Measurements from ENCODE around the gene AXDND1. TPM values are rescaled to one million over a fixed set of nuclear protein-coding genes. Genes with fewer than 3 reads are reported as not detected.

AXDND1 gene
- polyA plus RNA-seq, 1 donor (not counting 4 experiments of a cell fraction or from before 2014, with no cell fraction given), result 0.04 TPM

DNA sequence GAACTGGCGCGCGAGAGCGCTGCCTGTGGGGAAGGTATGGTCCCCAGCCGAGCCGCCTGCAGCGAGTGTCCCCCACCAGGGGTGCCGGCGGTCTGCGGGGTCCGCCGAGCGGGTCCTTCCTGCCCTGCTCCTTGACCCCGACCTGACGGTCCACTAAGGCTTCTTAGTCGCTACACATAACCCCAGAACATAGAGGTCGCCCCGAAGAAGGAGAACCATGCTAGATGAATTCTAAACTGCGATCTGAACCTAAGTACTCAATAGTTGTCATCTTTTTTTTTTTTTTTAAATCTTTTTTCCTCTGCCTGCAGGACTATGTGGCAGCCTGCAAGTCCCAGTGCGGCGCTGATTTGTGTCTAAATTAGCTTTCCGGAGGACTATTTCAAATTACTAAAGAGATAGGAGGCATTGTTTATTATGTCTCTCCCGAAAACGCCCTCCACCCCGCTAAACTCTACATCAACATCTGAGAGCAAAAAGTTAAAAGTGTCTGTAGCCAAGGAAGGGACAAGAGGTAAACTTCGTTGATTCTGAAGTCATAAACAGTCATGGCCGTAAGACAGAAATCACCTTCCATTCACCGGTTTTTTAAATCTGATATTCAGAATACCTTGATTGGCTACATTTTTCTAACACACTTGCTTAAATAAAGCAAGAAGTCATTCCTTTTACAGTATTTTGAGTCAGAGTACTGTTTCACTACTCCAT lies 476 bp downstream of the AXDND1 start:
- Histone ChIP-seq H3K4me1 (ENCODE audit: control insufficient read depth, extremely low read depth, insufficient read depth, low read length) (peaks cover 4% of the 10 kb centered on the region), H3K9me1 (ENCODE audit: control insufficient read depth, extremely low read depth, insufficient read depth, low read length) (no peaks in the 10 kb centered on the region), H3K4me3 (ENCODE audit: control insufficient read depth in 2 of 3, extremely low read depth in 1 of 3, insufficient read depth in 2 of 3, low read depth in 1 of 3, low read length in 3 of 3) (peak overlapping the region; percentile 65 to 92 (median 78)), H3K9me3 (ENCODE audit: control insufficient read depth, low read depth, low read length) (no peaks in the 10 kb centered on the region), H3K27me3 (ENCODE audit: control insufficient read depth, extremely low read depth, insufficient read depth, low read length) (no peaks in the 10 kb centered on the region), H3K27ac (ENCODE audit: control insufficient read depth, insufficient read depth, low read length) (peak overlapping the region; percentile 96), H2AFZ (ENCODE audit: control insufficient read depth, low read length) (peak overlapping the region; percentile 96), H3K4me2 (ENCODE audit: control insufficient read depth, extremely low read depth, insufficient read depth, low read depth, low read length) (peak overlapping the region; percentile 98), H4K20me1 (ENCODE audit: control insufficient read depth, extremely low read depth, insufficient read depth, low read length) (no peaks in the 10 kb centered on the region), H3K79me2 (ENCODE audit: control insufficient read depth, insufficient read depth, low read length) (no peaks in the 10 kb centered on the region), H3K9ac (ENCODE audit: control insufficient read depth, extremely low read depth, insufficient read depth, low read length) (peak overlapping the region; percentile 96), H3K36me3 (ENCODE audit: control insufficient read depth in 2 of 2, extremely low read depth in 1 of 2, insufficient read depth in 2 of 2, low read length in 2 of 2) (no peaks in the 10 kb centered on the region)
- no peak for TF ChIP-seq EZH2 (IDR thresholded peaks at IDR 0.05; ENCODE audit: low read length)
- TF ChIP-seq, protein P1, sequence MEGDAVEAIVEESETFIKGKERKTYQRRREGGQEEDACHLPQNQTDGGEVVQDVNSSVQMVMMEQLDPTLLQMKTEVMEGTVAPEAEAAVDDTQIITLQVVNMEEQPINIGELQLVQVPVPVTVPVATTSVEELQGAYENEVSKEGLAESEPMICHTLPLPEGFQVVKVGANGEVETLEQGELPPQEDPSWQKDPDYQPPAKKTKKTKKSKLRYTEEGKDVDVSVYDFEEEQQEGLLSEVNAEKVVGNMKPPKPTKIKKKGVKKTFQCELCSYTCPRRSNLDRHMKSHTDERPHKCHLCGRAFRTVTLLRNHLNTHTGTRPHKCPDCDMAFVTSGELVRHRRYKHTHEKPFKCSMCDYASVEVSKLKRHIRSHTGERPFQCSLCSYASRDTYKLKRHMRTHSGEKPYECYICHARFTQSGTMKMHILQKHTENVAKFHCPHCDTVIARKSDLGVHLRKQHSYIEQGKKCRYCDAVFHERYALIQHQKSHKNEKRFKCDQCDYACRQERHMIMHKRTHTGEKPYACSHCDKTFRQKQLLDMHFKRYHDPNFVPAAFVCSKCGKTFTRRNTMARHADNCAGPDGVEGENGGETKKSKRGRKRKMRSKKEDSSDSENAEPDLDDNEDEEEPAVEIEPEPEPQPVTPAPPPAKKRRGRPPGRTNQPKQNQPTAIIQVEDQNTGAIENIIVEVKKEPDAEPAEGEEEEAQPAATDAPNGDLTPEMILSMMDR (optimal IDR thresholded peaks at IDR 0.05 in 1 of 3, IDR thresholded peaks at IDR 0.05 in 1 of 3, conservative IDR thresholded peaks at IDR 0.05 in 1 of 3; ENCODE audit: extremely low read depth in 1 of 3, insufficient read depth in 2 of 3, low read length in 3 of 3), result no peak
- DNase-seq (ENCODE audit: low read depth, low spot score), result no peak
- dilution Hi-C loops (cut with MboI; ENCODE audit: extremely low pct_ligation_motif_present, low sequenced_read_pairs), result no loop called here
- no peak for FAIRE-seq

DNA sequence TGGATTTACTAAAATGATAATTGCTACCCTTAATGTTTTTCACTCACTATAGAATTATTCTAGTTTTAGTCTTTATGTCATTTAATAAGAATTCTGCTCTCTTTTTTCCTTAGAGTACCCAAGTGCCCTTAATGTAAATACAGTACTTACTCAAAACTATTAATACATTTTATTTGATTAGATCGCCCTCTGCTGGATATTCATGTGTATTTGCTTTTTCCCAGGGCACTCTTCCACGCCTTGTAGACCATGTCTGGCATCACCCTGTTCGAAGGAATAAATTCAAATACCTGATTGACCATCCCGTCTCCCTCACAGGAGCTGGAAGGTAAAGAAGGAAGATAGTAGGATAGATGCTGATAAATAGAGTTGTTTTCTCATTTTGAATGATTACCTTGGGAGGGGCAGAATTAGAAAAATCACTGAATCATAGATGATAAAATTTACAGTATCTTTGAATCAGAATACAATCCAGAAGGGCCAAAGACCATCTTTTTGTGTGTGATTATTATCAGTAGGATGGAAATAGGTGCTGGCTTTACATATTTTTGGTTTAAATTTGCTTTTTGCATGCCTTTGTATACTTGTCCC lies 4.1 kb downstream of the AXDND1 start:
- dilution Hi-C loops (cut with MboI; ENCODE audit: extremely low pct_ligation_motif_present, low sequenced_read_pairs), result no loop called here
- Histone ChIP-seq H4K20me1 (ENCODE audit: control insufficient read depth, extremely low read depth, insufficient read depth, low read length) (no peaks in the 10 kb centered on the region), H3K9me3 (ENCODE audit: control insufficient read depth, low read depth, low read length) (no peaks in the 10 kb centered on the region), H3K4me2 (ENCODE audit: control insufficient read depth, extremely low read depth, insufficient read depth, low read depth, low read length) (no peak overlapping the region), H3K27ac (ENCODE audit: control insufficient read depth, insufficient read depth, low read length) (no peak overlapping the region), H3K27me3 (ENCODE audit: control insufficient read depth, extremely low read depth, insufficient read depth, low read length) (no peaks in the 10 kb centered on the region), H3K79me2 (ENCODE audit: control insufficient read depth, insufficient read depth, low read length) (no peaks in the 10 kb centered on the region), H3K9me1 (ENCODE audit: control insufficient read depth, extremely low read depth, insufficient read depth, low read length) (no peaks in the 10 kb centered on the region), H3K4me1 (ENCODE audit: control insufficient read depth, extremely low read depth, insufficient read depth, low read length) (peaks cover 4% of the 10 kb centered on the region), H3K36me3 (ENCODE audit: control insufficient read depth in 2 of 2, extremely low read depth in 1 of 2, insufficient read depth in 2 of 2, low read length in 2 of 2) (no peaks in the 10 kb centered on the region), H2AFZ (ENCODE audit: control insufficient read depth, low read length) (no peak overlapping the region), H3K9ac (ENCODE audit: control insufficient read depth, extremely low read depth, insufficient read depth, low read length) (no peak overlapping the region), H3K4me3 (ENCODE audit: control insufficient read depth in 2 of 3, extremely low read depth in 1 of 3, insufficient read depth in 2 of 3, low read depth in 1 of 3, low read length in 3 of 3) (no peak overlapping the region)
- no peak for TF ChIP-seq EZH2 (IDR thresholded peaks at IDR 0.05; ENCODE audit: low read length)
- TF ChIP-seq, protein P1 (optimal IDR thresholded peaks at IDR 0.05 in 1 of 3, IDR thresholded peaks at IDR 0.05 in 1 of 3, conservative IDR thresholded peaks at IDR 0.05 in 1 of 3; ENCODE audit: extremely low read depth in 1 of 3, insufficient read depth in 2 of 3, low read length in 3 of 3), result peak; percentile 29 to 57 (median 56)
- no peak for FAIRE-seq
- peak; percentile 7 for DNase-seq (ENCODE audit: low read depth, low spot score)

All from keratinocyte (primary cell).